Measurements from ENCODE around the gene RPL22.
"Not testable (repeated sequence)": the region's sequence is repeated elsewhere in the genome, so short reads cannot be mapped to it uniquely, and the experiment has no call there.

RPL22 gene

DNA sequence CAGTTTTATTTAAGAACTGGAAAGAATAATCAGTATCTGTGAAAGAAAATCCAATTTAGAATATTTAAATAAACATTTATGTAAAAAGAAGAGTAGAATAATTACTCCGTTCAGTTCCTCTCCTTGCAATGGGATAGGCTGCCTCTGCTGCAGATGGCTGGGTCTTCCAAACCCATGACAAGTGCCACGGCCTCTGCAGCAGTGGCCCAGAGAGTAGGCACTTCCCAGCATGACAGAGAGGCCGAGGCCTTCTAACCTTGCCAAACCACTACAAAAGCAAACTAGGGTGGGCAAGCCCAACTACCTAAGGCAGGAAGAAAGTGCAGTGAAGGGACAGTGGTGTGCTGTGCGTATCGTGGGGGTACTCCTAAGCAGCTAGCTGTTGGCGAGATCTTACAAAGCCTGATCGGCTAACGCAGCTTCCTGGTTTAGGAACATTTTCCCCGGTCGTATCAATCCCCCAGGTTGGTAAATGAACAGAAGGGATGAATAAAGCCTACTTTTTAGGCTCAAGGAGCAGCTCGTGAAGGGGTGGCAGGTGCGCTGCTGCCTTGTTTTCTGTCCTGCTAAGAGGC, 21.9 kb upstream of the RPL22 start:
- Mint-ChIP-seq H3K4me1 (peaks cover 17% of the 10 kb centered on the region), H3K9me3 (no peaks in the 10 kb centered on the region), H3K4me3 (no peak overlapping the region), H3K27me3 (ENCODE audit: low read depth, poor library complexity) (no peaks in the 10 kb centered on the region), H3K36me3 (ENCODE audit: low read depth) (peaks cover 44% of the 10 kb centered on the region), H3K27ac (peak overlapping the region; percentile 61)
- no peak for TF ChIP-seq CTCF (IDR thresholded peaks at IDR 0.05)
- no peak for DNase-seq

DNA sequence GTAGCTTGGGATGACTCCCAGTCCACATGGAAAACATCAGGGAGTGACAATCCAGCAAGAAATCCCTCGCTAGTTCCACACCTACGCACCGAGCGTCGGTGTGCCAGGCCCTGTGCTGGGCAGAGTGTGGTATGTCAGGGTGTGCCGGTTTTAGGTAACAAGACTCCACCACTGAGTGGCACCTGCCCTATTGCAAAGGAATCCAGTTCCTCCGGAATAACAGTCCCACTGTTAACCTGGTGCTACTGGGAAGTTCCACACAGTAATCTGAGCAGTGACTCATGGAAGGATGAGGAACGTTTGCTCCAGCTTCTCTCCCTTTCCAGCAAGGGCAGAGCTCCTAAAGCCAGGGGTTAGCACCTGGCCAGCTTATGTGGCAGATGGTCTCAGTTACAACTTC, 20.8 kb upstream of the RPL22 start:
- H3K4me1 Mint-ChIP-seq: peaks cover 9% of the 10 kb centered on the region
- no peak for TF ChIP-seq CTCF (IDR thresholded peaks at IDR 0.05)
- peaks cover 8% of the 10 kb centered on the region for H3K27me3 Mint-ChIP-seq (ENCODE audit: low read depth, poor library complexity)
- DNase-seq: no peak
- H3K4me3 Mint-ChIP-seq: no peak overlapping the region
- peaks cover 39% of the 10 kb centered on the region for H3K36me3 Mint-ChIP-seq (ENCODE audit: low read depth)
- peak overlapping the region; percentile 48 for H3K27ac Mint-ChIP-seq
- peaks cover 5% of the 10 kb centered on the region for H3K9me3 Mint-ChIP-seq

- not testable (repeated sequence) for H3K4me3 Mint-ChIP-seq, H3K27ac Mint-ChIP-seq, DNase-seq, H3K9me3 Mint-ChIP-seq, H3K4me1 Mint-ChIP-seq
- H3K27me3 Mint-ChIP-seq (ENCODE audit: low read depth, poor library complexity): peaks cover 13% of the 10 kb centered on the region
- peaks cover 36% of the 10 kb centered on the region for H3K36me3 Mint-ChIP-seq (ENCODE audit: low read depth)
Measured at GRCh38 chr1:6219641-6220040, 20.2 kb upstream of the RPL22 start.

- Mint-ChIP-seq H3K4me1 (peaks cover 14% of the 10 kb centered on the region), H3K36me3 (ENCODE audit: low read depth) (peaks cover 25% of the 10 kb centered on the region), H3K4me3 (no peak overlapping the region), H3K27me3 (ENCODE audit: low read depth, poor library complexity) (peaks cover 13% of the 10 kb centered on the region), H3K27ac (peak overlapping the region; percentile 46), H3K9me3 (peaks cover 9% of the 10 kb centered on the region)
- TF ChIP-seq CTCF (IDR thresholded peaks at IDR 0.05): no peak
- DNase-seq: no peak
Measured at GRCh38 chr1:6218375-6219164, 19.2 kb upstream of the RPL22 start.

- H3K4me1 Mint-ChIP-seq: peaks cover 27% of the 10 kb centered on the region
- no peak overlapping the region for H3K27ac Mint-ChIP-seq
- peaks cover 9% of the 10 kb centered on the region for H3K9me3 Mint-ChIP-seq
- H3K4me3 Mint-ChIP-seq: no peak overlapping the region
- no peak for DNase-seq
- peaks cover 5% of the 10 kb centered on the region for H3K36me3 Mint-ChIP-seq (ENCODE audit: low read depth)
- peaks cover 40% of the 10 kb centered on the region for H3K27me3 Mint-ChIP-seq (ENCODE audit: low read depth, poor library complexity)
- TF ChIP-seq CTCF (IDR thresholded peaks at IDR 0.05): no peak
Measured at GRCh38 chr1:6212193-6212959, 13.0 kb upstream of the RPL22 start.

GRCh38 chr1:6211731-6212130, 12.3 kb upstream of the RPL22 start:
- H3K27ac Mint-ChIP-seq: no peak overlapping the region
- H3K4me3 Mint-ChIP-seq: no peak overlapping the region

More at GRCh38 chr1:6211731-6212130, 12.3 kb upstream of the RPL22 start:
- Mint-ChIP-seq H3K4me1 (peaks cover 30% of the 10 kb centered on the region), H3K27me3 (ENCODE audit: low read depth, poor library complexity) (peaks cover 46% of the 10 kb centered on the region), H3K9me3 (peaks cover 9% of the 10 kb centered on the region), H3K36me3 (ENCODE audit: low read depth) (peaks cover 5% of the 10 kb centered on the region)
- no peak for TF ChIP-seq CTCF (IDR thresholded peaks at IDR 0.05)
- DNase-seq: no peak

Data from nephron progenitor cell (in vitro differentiated cells).